Uterus (tissue), 4 donors: ENCODE results near the gene LRRK2. TPM values are rescaled to one million over a fixed set of nuclear protein-coding genes. Genes with fewer than 3 reads are reported as not detected.
A peak's percentile ranks its signal among the peaks of the same experiment; 100 is the strongest.

Source experiments
- DNase-seq, 2 donors: peaks; one replicate each; pipeline ENCODE4 v3.0.0-alpha.2; 2019 to 2020
- H3K27ac ChIP-seq, 2 donors: fragments of 200-600 bp; sonication (generic); 1 replicate in 1 of 2; 2 replicates in 1 of 2; pipeline ENCODE4 v1.5.1; 2016 to 2018
- H3K27me3 ChIP-seq, 2 donors: fragments of 200-600 bp; sonication (generic); one replicate each; pipeline ENCODE4 v1.5.1; 2018 to 2019; ENCODE audit warnings: control low read depth in 1 of 2
- H3K36me3 ChIP-seq, 2 donors: fragments of 200-600 bp; sonication (generic); one replicate each; pipeline ENCODE4 v1.5.1; 2019; ENCODE audit warnings: control low read depth in 1 of 2
- H3K4me1 ChIP-seq, 2 donors: fragments of 200-600 bp; sonication (generic); one replicate each; pipeline ENCODE4 v1.5.1; 2018 to 2019; ENCODE audit warnings: control low read depth in 1 of 2
- H3K4me3 ChIP-seq, 2 donors: fragments of 200-600 bp; sonication (generic); 1 replicate in 1 of 2; 2 replicates in 1 of 2; pipeline ENCODE4 v1.5.1; 2018 to 2019; ENCODE audit warnings: mild to moderate bottlenecking in 1 of 2
- H3K9me3 ChIP-seq, 2 donors: fragments of 200-600 bp; sonication (generic); one replicate each; pipeline ENCODE4 v1.5.1; 2019; ENCODE audit warnings: control low read depth in 1 of 2
- CTCF ChIP-seq, 4 experiments: fragments of 200-600 bp in 2 of 4; fragments of 450-650 bp in 2 of 4; sonication (generic) in 2 of 4; IDR thresholded peaks; one replicate each; pipeline ENCODE4 v1.5.1; 2016 to 2019; ENCODE audit warnings: antibody characterized with exemption in 4 of 4, mild to moderate bottlenecking in 2 of 4, moderate library complexity in 1 of 4
- POLR2A ChIP-seq, 2 donors: fragments of 450-650 bp; IDR thresholded peaks; one replicate each; pipeline ENCODE4 v1.6.1; 2016; ENCODE audit warnings: antibody characterized with exemption in 2 of 2, mild to moderate bottlenecking in 1 of 2, moderate library complexity in 1 of 2
- intact Hi-C: fragments of 100-400 bp; cut with DNase I; formaldehyde crosslinking; loops from one replicate; pipeline ENCODE4 v1.15.1; 2023; ENCODE audit warnings: low total_unique reads
- total RNA-seq, 4 donors: library from RNA; depleted of rRNA in 3 of 4; stranded (reverse); fragments of >200 nt in 3 of 4; gene quantifications; one replicate each; pipeline versions ENCODE4 v1.1.0 to v1.2.4, GENCODE V29; 2014 to 2023
- donor health status: DM: yes; HTN: yes; CAD: no.

The LRRK2 gene
- total RNA-seq, 4 donors from 2014 or later: 17.1 to 40.0 (median 28.6) TPM

- intact Hi-C loops: no loop called here
- Histone ChIP-seq H3K4me3 (no peak overlapping the region), H3K36me3 (no peaks in the 10 kb centered on the region), H3K27me3 (no peaks in the 10 kb centered on the region), H3K27ac (no peak overlapping the region), H3K4me1 (no peaks in the 10 kb centered on the region), H3K9me3 (no peaks in the 10 kb centered on the region)
- no peak for TF ChIP-seq CTCF (IDR thresholded peaks at IDR 0.05)
- no peak for TF ChIP-seq POLR2A (IDR thresholded peaks at IDR 0.05)
- DNase-seq: no peak
Observed at GRCh38 chr12:40215982-40216381, 8.8 kb upstream of the LRRK2 start.

GRCh38 chr12:40216516-40217288 lies 8.1 kb upstream of the LRRK2 start:
- intact Hi-C loops: no loop called here
- TF ChIP-seq POLR2A (IDR thresholded peaks at IDR 0.05) (no peak), CTCF (IDR thresholded peaks at IDR 0.05) (no peak)
- H3K36me3 ChIP-seq: no peaks in the 10 kb centered on the region
- no peak overlapping the region for H3K4me3 ChIP-seq
- H3K27ac ChIP-seq: no peak overlapping the region
- no peaks in the 10 kb centered on the region for H3K4me1 ChIP-seq
- H3K9me3 ChIP-seq: no peaks in the 10 kb centered on the region
- no peak for DNase-seq
- H3K27me3 ChIP-seq: no peaks in the 10 kb centered on the region

- Histone ChIP-seq H3K4me3 (no peak overlapping the region), H3K4me1 (no peaks in the 10 kb centered on the region), H3K27ac (no peak overlapping the region), H3K27me3 (no peaks in the 10 kb centered on the region), H3K36me3 (no peaks in the 10 kb centered on the region), H3K9me3 (no peaks in the 10 kb centered on the region)
- intact Hi-C loops: no loop called here
- no peak for DNase-seq
- TF ChIP-seq POLR2A (IDR thresholded peaks at IDR 0.05) (no peak), CTCF (IDR thresholded peaks at IDR 0.05) (no peak)
Observed at GRCh38 chr12:40219760-40220159, 5.0 kb upstream of the LRRK2 start.

GRCh38 chr12:40222247-40222646 lies 2.5 kb upstream of the LRRK2 start:
- intact Hi-C loops: no loop called here
- Histone ChIP-seq H3K9me3 (no peaks in the 10 kb centered on the region), H3K27ac (no peak overlapping the region), H3K36me3 (no peaks in the 10 kb centered on the region), H3K4me3 (no peak overlapping the region), H3K27me3 (no peaks in the 10 kb centered on the region), H3K4me1 (no peaks in the 10 kb centered on the region)
- no peak for TF ChIP-seq CTCF (IDR thresholded peaks at IDR 0.05)
- no peak for TF ChIP-seq POLR2A (IDR thresholded peaks at IDR 0.05)
- no peak for DNase-seq

GRCh38 chr12:40223646-40224045 lies 1.2 kb upstream of the LRRK2 start:
- Histone ChIP-seq H3K27me3 (no peaks in the 10 kb centered on the region), H3K4me1 (no peaks in the 10 kb centered on the region), H3K27ac (peak overlapping the region; percentile 95 to 98), H3K4me3 (peak overlapping the region in 1 of 2 donors; percentile 70), H3K9me3 (no peaks in the 10 kb centered on the region), H3K36me3 (no peaks in the 10 kb centered on the region)
- intact Hi-C loops: no loop called here
- no peak for DNase-seq
- no peak for TF ChIP-seq CTCF (IDR thresholded peaks at IDR 0.05)
- TF ChIP-seq POLR2A (IDR thresholded peaks at IDR 0.05): no peak
